ENCODE measurements around the gene SLC27A3.

SLC27A3 gene

GRCh38 chr1:153774780-153775457 is at the start of gene SLC27A3:
Gene SLC27A3 (plus strand): TSS chr1:153775407. CDS start chr1:153775498, 91 bp downstream.
- DNase-seq (ENCODE audit: low spot score): peak; percentile 55

GRCh38 chr1:153727463-153728304 is 47.5 kb upstream of the SLC27A3 start, which contains the start of gene INTS3:
Gene INTS3 (plus strand): TSS chr1:153728050. CDS start chr1:153728635, 585 bp downstream.
- DNase-seq (ENCODE audit: low spot score): peak; percentile 100

GRCh38 chr1:153728305-153729066 is 46.7 kb upstream of the SLC27A3 start:
- DNase-seq (ENCODE audit: low spot score): peak; percentile 35

- no peak for DNase-seq (ENCODE audit: low spot score)
These were observed 44.7 kb upstream of the SLC27A3 start for GRCh38 chr1:153730468-153730988.

GRCh38 chr1:153733970-153734369 is 41.2 kb upstream of the SLC27A3 start:
- DNase-seq (ENCODE audit: low spot score): no peak

GRCh38 chr1:153734396-153735089 is 40.7 kb upstream of the SLC27A3 start:
- DNase-seq (ENCODE audit: low spot score): no peak

GRCh38 chr1:153735090-153735420 is 40.2 kb upstream of the SLC27A3 start:
- no peak for DNase-seq (ENCODE audit: low spot score)

- no peak for DNase-seq (ENCODE audit: low spot score)
These were observed 33.2 kb upstream of the SLC27A3 start for GRCh38 chr1:153741986-153742385.

GRCh38 chr1:153742411-153743142 is 32.6 kb upstream of the SLC27A3 start:
- DNase-seq (ENCODE audit: low spot score): no peak

- DNase-seq (ENCODE audit: low spot score): no peak
These were observed 29.8 kb upstream of the SLC27A3 start for GRCh38 chr1:153745417-153745816.

GRCh38 chr1:153746174-153746573 is 29.0 kb upstream of the SLC27A3 start:
- no peak for DNase-seq (ENCODE audit: low spot score)

GRCh38 chr1:153748903-153749302 is 26.3 kb upstream of the SLC27A3 start:
- no peak for DNase-seq (ENCODE audit: low spot score)

- DNase-seq (ENCODE audit: low spot score): peak; percentile 79
These were observed 25.7 kb upstream of the SLC27A3 start for GRCh38 chr1:153749408-153750005.

GRCh38 chr1:153750026-153750995 is 24.9 kb upstream of the SLC27A3 start:
- DNase-seq (ENCODE audit: low spot score): no peak

- no peak for DNase-seq (ENCODE audit: low spot score)
These were observed 23.1 kb upstream of the SLC27A3 start for GRCh38 chr1:153752072-153752471.

GRCh38 chr1:153752571-153753195 is 22.5 kb upstream of the SLC27A3 start:
- no peak for DNase-seq (ENCODE audit: low spot score)

- no peak for DNase-seq (ENCODE audit: low spot score)
These were observed 20.9 kb upstream of the SLC27A3 start for GRCh38 chr1:153754266-153754665.

GRCh38 chr1:153760440-153760839 is 14.8 kb upstream of the SLC27A3 start:
- no peak for DNase-seq (ENCODE audit: low spot score)

Measured in globus pallidus (tissue), 1 donor.